DND-41 (cell line): ENCODE results near the gene CTNNA3.

Experiments used
- CTCF ChIP-seq: IDR thresholded peaks from 2 replicates; pipeline ENCODE4 v1.5.1; 2012; ENCODE audit warnings: borderline replicate concordance, low read length, moderate library complexity, mild to moderate bottlenecking; ENCODE audit not compliant: poor library complexity, severe bottlenecking; ENCODE audit errors: extremely low read depth
- EZH2 ChIP-seq: IDR thresholded peaks from 3 replicates; pipeline ENCODE4 v1.6.1; 2012; ENCODE audit warnings: borderline replicate concordance, low read depth, mild to moderate bottlenecking, moderate library complexity, low read length, inconsistent platforms; ENCODE audit not compliant: severe bottlenecking

- TF ChIP-seq CTCF: no peak
- no peak for TF ChIP-seq EZH2
Measured at GRCh38 chr10:66513504-66513903, 1182.5 kb downstream of the CTNNA3 start.
